ENCODE data around the gene F11. TPM values are rescaled to one million over a fixed set of nuclear protein-coding genes. Genes with fewer than 3 reads are reported as not detected.

F11 gene
- total and polyA plus RNA-seq, 4 donors: 2.8 to 12.9 (median 6.7) TPM

DNA sequence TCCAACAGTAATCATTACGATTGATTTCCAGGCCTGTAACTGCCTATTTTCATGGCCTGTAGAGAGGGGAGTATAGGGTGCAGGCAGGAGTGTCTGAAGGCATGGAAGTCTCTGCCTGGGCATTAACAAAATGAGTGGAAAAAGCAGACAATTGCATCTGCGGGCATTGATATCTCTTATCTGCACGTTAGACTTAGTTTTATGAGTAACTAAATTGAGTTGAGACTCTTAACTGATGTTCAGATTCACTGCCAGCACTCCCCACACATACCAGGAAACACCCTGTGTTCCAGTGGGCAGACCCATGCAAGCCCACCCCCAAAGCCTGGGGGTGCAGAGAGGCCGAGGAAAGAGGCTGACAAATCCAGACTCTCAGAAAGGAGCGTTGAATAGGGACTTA is 33.3 kb downstream of the F11 start:
- no peak overlapping the region for H3K4me3 ChIP-seq
- H3K9me3 ChIP-seq (ENCODE audit: control insufficient read depth in 4 of 4, insufficient read depth in 3 of 4, low read length in 3 of 4): peaks cover 0 to 4% (median 0%) of the 10 kb centered on the region in 4 donors
- peaks cover 5 to 14% (median 10%) of the 10 kb centered on the region in 3 donors for H3K27me3 ChIP-seq (ENCODE audit: control insufficient read depth in 3 of 3, insufficient read depth in 3 of 3, low read length in 2 of 3)
- H3K36me3 ChIP-seq (ENCODE audit: control insufficient read depth in 4 of 4, insufficient read depth in 4 of 4, low read length in 4 of 4): no peaks in the 10 kb centered on the region
- TF ChIP-seq, protein P1, sequence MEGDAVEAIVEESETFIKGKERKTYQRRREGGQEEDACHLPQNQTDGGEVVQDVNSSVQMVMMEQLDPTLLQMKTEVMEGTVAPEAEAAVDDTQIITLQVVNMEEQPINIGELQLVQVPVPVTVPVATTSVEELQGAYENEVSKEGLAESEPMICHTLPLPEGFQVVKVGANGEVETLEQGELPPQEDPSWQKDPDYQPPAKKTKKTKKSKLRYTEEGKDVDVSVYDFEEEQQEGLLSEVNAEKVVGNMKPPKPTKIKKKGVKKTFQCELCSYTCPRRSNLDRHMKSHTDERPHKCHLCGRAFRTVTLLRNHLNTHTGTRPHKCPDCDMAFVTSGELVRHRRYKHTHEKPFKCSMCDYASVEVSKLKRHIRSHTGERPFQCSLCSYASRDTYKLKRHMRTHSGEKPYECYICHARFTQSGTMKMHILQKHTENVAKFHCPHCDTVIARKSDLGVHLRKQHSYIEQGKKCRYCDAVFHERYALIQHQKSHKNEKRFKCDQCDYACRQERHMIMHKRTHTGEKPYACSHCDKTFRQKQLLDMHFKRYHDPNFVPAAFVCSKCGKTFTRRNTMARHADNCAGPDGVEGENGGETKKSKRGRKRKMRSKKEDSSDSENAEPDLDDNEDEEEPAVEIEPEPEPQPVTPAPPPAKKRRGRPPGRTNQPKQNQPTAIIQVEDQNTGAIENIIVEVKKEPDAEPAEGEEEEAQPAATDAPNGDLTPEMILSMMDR (IDR thresholded peaks at IDR 0.05; ENCODE audit: control extremely low read depth, extremely low read depth): no peak
- H3K9ac ChIP-seq (ENCODE audit: insufficient read depth in 1 of 2, low read length in 2 of 2): no peak overlapping the region
- DNase-seq (no peak), ATAC-seq (ENCODE audit: insufficient read depth, low FRiP score) (no peak)
- H3K4me1 ChIP-seq (ENCODE audit: control insufficient read depth in 5 of 5, insufficient read depth in 5 of 5, low read length in 5 of 5): peaks cover 0 to 6% (median 3%) of the 10 kb centered on the region in 5 donors
- no peak overlapping the region for H3K27ac ChIP-seq (ENCODE audit: low read depth in 1 of 2, low read length in 1 of 2)
- WGBS, 2 donors: 86 to 91% methylated on average over 5 of the region's 5 CpGs

DNA sequence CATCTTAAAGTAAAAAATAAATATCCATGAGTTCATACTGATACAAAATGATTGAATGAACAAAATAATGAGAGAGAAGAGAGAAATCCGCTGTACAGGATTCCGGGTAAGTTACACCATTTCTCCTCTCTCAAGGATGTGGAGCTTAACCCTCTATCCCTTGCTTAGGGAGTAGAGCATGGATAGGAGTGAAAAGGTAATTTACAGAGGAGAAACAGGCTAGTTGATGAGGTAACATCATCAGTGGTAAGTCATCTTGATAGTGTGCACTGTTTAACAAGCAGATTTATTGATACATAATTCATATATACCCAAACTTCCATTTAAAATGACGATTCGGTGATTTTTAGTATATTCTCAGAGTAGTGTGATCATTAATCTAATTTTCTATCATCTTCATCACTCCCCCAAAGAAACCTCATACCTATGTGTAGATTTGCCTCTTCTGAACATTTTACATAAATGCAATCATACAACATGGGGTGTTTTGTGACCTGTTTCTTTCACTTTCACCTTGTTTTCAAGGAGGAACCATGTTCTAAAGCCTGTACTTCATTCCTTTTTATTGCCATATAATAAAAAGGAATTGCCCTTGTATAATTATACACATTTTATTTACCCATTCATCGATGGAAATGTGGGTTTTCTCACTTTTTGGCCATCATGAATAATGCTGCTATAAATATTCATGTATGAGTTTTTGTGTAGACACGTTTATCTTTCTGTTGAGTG is 34.8 kb downstream of the F11 start:
- no peak overlapping the region for H3K27ac ChIP-seq (ENCODE audit: low read depth in 1 of 2, low read length in 1 of 2)
- TF ChIP-seq, protein P1 (IDR thresholded peaks at IDR 0.05; ENCODE audit: control extremely low read depth, extremely low read depth): no peak
- no peak overlapping the region for H3K4me3 ChIP-seq
- H3K36me3 ChIP-seq (ENCODE audit: control insufficient read depth in 4 of 4, insufficient read depth in 4 of 4, low read length in 4 of 4): no peaks in the 10 kb centered on the region
- 86 to 89% methylated on average over 6 of the region's 6 CpGs for WGBS, 2 donors
- peaks cover 0 to 12% (median 3%) of the 10 kb centered on the region in 5 donors for H3K4me1 ChIP-seq (ENCODE audit: control insufficient read depth in 5 of 5, insufficient read depth in 5 of 5, low read length in 5 of 5)
- H3K9ac ChIP-seq (ENCODE audit: insufficient read depth in 1 of 2, low read length in 2 of 2): no peak overlapping the region
- DNase-seq (no peak), ATAC-seq (ENCODE audit: insufficient read depth, low FRiP score) (no peak)
- peaks cover 5 to 14% (median 10%) of the 10 kb centered on the region in 3 donors for H3K27me3 ChIP-seq (ENCODE audit: control insufficient read depth in 3 of 3, insufficient read depth in 3 of 3, low read length in 2 of 3)
- H3K9me3 ChIP-seq (ENCODE audit: control insufficient read depth in 4 of 4, insufficient read depth in 3 of 4, low read length in 3 of 4): peaks cover 0 to 4% (median 0%) of the 10 kb centered on the region in 4 donors

DNA sequence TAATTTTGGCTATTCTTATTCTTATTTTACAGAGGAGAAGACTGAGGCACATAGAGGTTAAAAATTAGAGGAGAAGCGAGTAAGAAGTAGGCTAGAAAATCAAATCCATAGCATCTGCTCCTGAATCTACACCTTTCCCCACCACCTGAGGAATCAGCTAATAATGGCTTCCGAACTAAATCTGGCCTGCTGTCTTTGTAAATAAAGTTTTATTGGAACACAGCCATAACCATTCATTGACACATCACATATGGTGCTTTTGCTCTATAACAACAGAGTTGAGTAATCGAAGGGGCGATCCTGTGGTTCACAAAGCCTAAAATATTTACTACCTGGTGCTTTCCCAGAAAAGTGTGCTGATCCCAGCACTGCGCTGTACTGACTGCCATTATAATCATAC is 38.2 kb downstream of the F11 start:
- H3K9ac ChIP-seq (ENCODE audit: insufficient read depth in 1 of 2, low read length in 2 of 2): no peak overlapping the region
- no peaks in the 10 kb centered on the region for H3K9me3 ChIP-seq (ENCODE audit: control insufficient read depth in 4 of 4, insufficient read depth in 3 of 4, low read length in 3 of 4)
- H3K27me3 ChIP-seq (ENCODE audit: control insufficient read depth in 3 of 3, insufficient read depth in 3 of 3, low read length in 2 of 3): peaks cover 0 to 6% (median 2%) of the 10 kb centered on the region in 3 donors
- ATAC-seq (ENCODE audit: insufficient read depth, low FRiP score) (no peak), DNase-seq (no peak)
- H3K27ac ChIP-seq (ENCODE audit: low read depth in 1 of 2, low read length in 1 of 2): no peak overlapping the region
- no peaks in the 10 kb centered on the region for H3K36me3 ChIP-seq (ENCODE audit: control insufficient read depth in 4 of 4, insufficient read depth in 4 of 4, low read length in 4 of 4)
- H3K4me1 ChIP-seq (ENCODE audit: control insufficient read depth in 5 of 5, insufficient read depth in 5 of 5, low read length in 5 of 5): peaks cover 0 to 6% (median 3%) of the 10 kb centered on the region in 5 donors
- no peak overlapping the region for H3K4me3 ChIP-seq
- TF ChIP-seq, protein P1 (IDR thresholded peaks at IDR 0.05; ENCODE audit: control extremely low read depth, extremely low read depth): no peak
- WGBS, 2 donors: 93 to 94% methylated on average over 5 of the region's 5 CpGs

Measured in lung (tissue), 12 donors.